HG02885 (cell line): ENCODE data around the gene PLA2G12B.

Experiments used
- ATAC-seq: cut with Tn5 transposase; IDR thresholded peaks from one replicate; pipeline ENCODE4 v1.9.1; 2021; ENCODE audit warnings: mild to moderate bottlenecking; ENCODE audit not compliant: unreplicated experiment, poor library complexity

PLA2G12B gene

GRCh38 chr10:72895236-72895850 is 59.3 kb downstream of the PLA2G12B start:
- ATAC-seq = no peak

GRCh38 chr10:72893136-72893798 is 61.3 kb downstream of the PLA2G12B start, which contains the start of gene OIT3:
Gene OIT3 (plus strand): TSS chr10:72893739. CDS start chr10:72893799, 60 bp downstream.
- ATAC-seq = no peak

- ATAC-seq = no peak
Measured at GRCh38 chr10:72890086-72890485, 64.5 kb downstream of the PLA2G12B start.

GRCh38 chr10:72889391-72889831 is 65.2 kb downstream of the PLA2G12B start:
- no peak for ATAC-seq

GRCh38 chr10:72888151-72888638 is 66.4 kb downstream of the PLA2G12B start:
- no peak for ATAC-seq

- ATAC-seq = no peak
Measured at GRCh38 chr10:72887043-72887442, 67.6 kb downstream of the PLA2G12B start.

- no peak for ATAC-seq
Measured at GRCh38 chr10:72886621-72887020, 68.0 kb downstream of the PLA2G12B start.

- ATAC-seq = no peak
Measured at GRCh38 chr10:72885953-72886352, 68.7 kb downstream of the PLA2G12B start.
